Measurements from ENCODE around the gene LAIR2.

LAIR2 gene

GRCh38 chr19:54502518-54503048 lies at the start of gene LAIR2:
LAIR2 (plus strand) TSS chr19:54502831; CDS start chr19:54502919, 88 bp downstream.
- DNase-seq: peak; percentile 27

GRCh38 chr19:54453921-54454780 lies 48.5 kb upstream of the LAIR2 start:
- DNase-seq: no peak

GRCh38 chr19:54454781-54455675 lies 47.6 kb upstream of the LAIR2 start:
- no peak for DNase-seq

- no peak for DNase-seq
These were observed 46.7 kb upstream of the LAIR2 start for GRCh38 chr19:54455786-54456422.

GRCh38 chr19:54456423-54457373 lies 45.9 kb upstream of the LAIR2 start:
- no peak for DNase-seq

GRCh38 chr19:54457773-54458647 lies 44.6 kb upstream of the LAIR2 start:
- DNase-seq: no peak

GRCh38 chr19:54458648-54459281 lies 43.9 kb upstream of the LAIR2 start:
- DNase-seq: no peak

GRCh38 chr19:54459282-54460229 lies 43.1 kb upstream of the LAIR2 start:
- no peak for DNase-seq

- no peak for DNase-seq
These were observed 42.2 kb upstream of the LAIR2 start for GRCh38 chr19:54460230-54461005.

GRCh38 chr19:54461210-54461609 lies 41.4 kb upstream of the LAIR2 start:
- DNase-seq: no peak

- no peak for DNase-seq
These were observed 41.0 kb upstream of the LAIR2 start for GRCh38 chr19:54461613-54462012.

GRCh38 chr19:54462047-54462654 lies 40.5 kb upstream of the LAIR2 start:
- no peak for DNase-seq

- DNase-seq: peak; percentile 67
These were observed 39.7 kb upstream of the LAIR2 start for GRCh38 chr19:54462655-54463530.

GRCh38 chr19:54463531-54464043 lies 39.0 kb upstream of the LAIR2 start, which contains the start of gene LENG9:
LENG9 (minus strand) TSS chr19:54463778; CDS start chr19:54463526, 252 bp downstream.
- peak; percentile 97 for DNase-seq

- no peak for DNase-seq
These were observed 38.5 kb upstream of the LAIR2 start for GRCh38 chr19:54464044-54464629.

All from CD4-positive, alpha-beta T cell treated with Interferon gamma for 1 hour (primary cell).